Testis (tissue), 3 donors: ENCODE data around the gene ERLIN1. TPM values are rescaled to one million over a fixed set of nuclear protein-coding genes. Genes with fewer than 3 reads are reported as not detected.

Experiments
- DNase-seq: peaks from one replicate; pipeline ENCODE4 v3.0.0-alpha.2; 2019
- H3K27ac ChIP-seq, 2 donors: fragments of 200-600 bp; sonication (generic); one replicate each; pipeline ENCODE4 v1.5.1; 2019
- H3K27me3 ChIP-seq: fragments of 200-600 bp; sonication (generic); one replicate; pipeline ENCODE4 v1.5.1; 2019
- H3K36me3 ChIP-seq: fragments of 200-600 bp; sonication (generic); one replicate; pipeline ENCODE4 v1.5.1; 2017; ENCODE audit warnings: low read depth; ENCODE audit errors: missing control alignments
- H3K4me1 ChIP-seq: fragments of 200-600 bp; sonication (generic); one replicate; pipeline ENCODE4 v1.5.1; 2019
- H3K4me3 ChIP-seq, 2 donors: fragments of 200-600 bp; sonication (generic); one replicate each; pipeline ENCODE4 v1.5.1; 2017 to 2019
- H3K9me3 ChIP-seq: fragments of 200-600 bp; sonication (generic); one replicate; pipeline ENCODE4 v1.5.1; 2017
- CTCF ChIP-seq, 3 experiments: fragments of 450-650 bp in 2 of 3; fragments of 200-600 bp in 1 of 3; sonication (generic) in 1 of 3; IDR thresholded peaks; one replicate each; pipeline ENCODE4 v1.5.1; 2016 to 2019; ENCODE audit warnings: antibody characterized with exemption in 3 of 3, mild to moderate bottlenecking in 2 of 3, moderate library complexity in 1 of 3
- POLR2A ChIP-seq: fragments of 450-650 bp; IDR thresholded peaks from one replicate; pipeline ENCODE4 v1.6.1; 2017; ENCODE audit warnings: antibody characterized with exemption, mild to moderate bottlenecking, moderate library complexity
- WGBS, 2 donors: methylation state at CpG; one replicate each; pipeline ENCODE4 v1.1.5; 2018; 5-methylcytosine and 5-hydroxymethylcytosine counted together
- intact Hi-C: fragments of 100-400 bp; cut with DNase I; formaldehyde crosslinking; loops from one replicate; pipeline ENCODE4 v1.15.1; 2023; ENCODE audit warnings: low total_unique reads
- polyA plus RNA-seq: library from polyadenylated mRNA; stranded (reverse); fragments of 350-450 nt; fragmentation: Illumina TruSeq; extraction: RNeasy Lipid Tissue Mini Kit (QIAGEN cat#74804); gene quantifications from one replicate; pipeline ENCODE4 v1.2.3, GENCODE V29; 2014; ENCODE audit warnings: low read depth, low replicate concordance; ENCODE audit not compliant: insufficient read depth
- total RNA-seq, 2 donors: library from RNA; depleted of rRNA; stranded (reverse); fragments of >200 nt; gene quantifications; one replicate each; pipeline ENCODE4 v1.2.3, GENCODE V29; 2016

The ERLIN1 gene
- total and polyA plus RNA-seq, 3 donors from 2014 or later = 27.9 to 62.7 (median 32.5) TPM

- no peak overlapping the region for H3K27ac ChIP-seq
- no peak for DNase-seq
- 62 to 75% methylated on average over 13 of the region's 13 CpGs for WGBS, 2 donors
- no peaks in the 10 kb centered on the region for H3K9me3 ChIP-seq
- no peak overlapping the region for H3K4me3 ChIP-seq
- H3K36me3 ChIP-seq = no peaks in the 10 kb centered on the region
- H3K27me3 ChIP-seq = no peaks in the 10 kb centered on the region
- TF ChIP-seq POLR2A (no peak), CTCF (IDR thresholded peaks at IDR 0.05) (no peak)
- intact Hi-C loops = no loop called here
- no peaks in the 10 kb centered on the region for H3K4me1 ChIP-seq
Measured at GRCh38 chr10:100114460-100114859, 71.4 kb downstream of the ERLIN1 start.

GRCh38 chr10:100109670-100110069, 76.2 kb downstream of the ERLIN1 start:
- no peak for DNase-seq
- intact Hi-C loops = no loop called here
- TF ChIP-seq CTCF (IDR thresholded peaks at IDR 0.05) = no peak
- TF ChIP-seq POLR2A = no peak
- Histone ChIP-seq H3K9me3 (no peaks in the 10 kb centered on the region), H3K27ac (no peak overlapping the region), H3K36me3 (no peaks in the 10 kb centered on the region), H3K4me3 (no peak overlapping the region), H3K4me1 (no peaks in the 10 kb centered on the region), H3K27me3 (no peaks in the 10 kb centered on the region)
- 54 to 64% methylated on average over 3 of the region's 3 CpGs for WGBS, 2 donors

- 74 to 83% methylated on average over 11 of the region's 11 CpGs for WGBS, 2 donors
- no peaks in the 10 kb centered on the region for H3K9me3 ChIP-seq
- H3K36me3 ChIP-seq = no peaks in the 10 kb centered on the region
- H3K27ac ChIP-seq = no peak overlapping the region
- H3K4me1 ChIP-seq = no peaks in the 10 kb centered on the region
- H3K27me3 ChIP-seq = no peaks in the 10 kb centered on the region
- DNase-seq = peak; percentile 21
- H3K4me3 ChIP-seq = no peak overlapping the region
- TF ChIP-seq POLR2A = no peak
- no peak for TF ChIP-seq CTCF (IDR thresholded peaks at IDR 0.05)
- intact Hi-C loops = no loop called here
Measured at GRCh38 chr10:100106865-100107264, 79.0 kb downstream of the ERLIN1 start.

- Histone ChIP-seq H3K27ac (no peak overlapping the region), H3K36me3 (no peaks in the 10 kb centered on the region), H3K4me3 (no peak overlapping the region), H3K4me1 (no peaks in the 10 kb centered on the region), H3K27me3 (no peaks in the 10 kb centered on the region), H3K9me3 (no peaks in the 10 kb centered on the region)
- TF ChIP-seq CTCF (IDR thresholded peaks at IDR 0.05) (no peak), POLR2A (no peak)
- intact Hi-C loops = no loop called here
- WGBS, 2 donors = 52 to 59% methylated on average over 5 of the region's 5 CpGs
- no peak for DNase-seq
Measured at GRCh38 chr10:100104300-100104699, 81.5 kb downstream of the ERLIN1 start.

- Histone ChIP-seq H3K4me3 (no peak overlapping the region), H3K9me3 (no peaks in the 10 kb centered on the region), H3K27ac (no peak overlapping the region), H3K27me3 (no peaks in the 10 kb centered on the region), H3K4me1 (no peaks in the 10 kb centered on the region), H3K36me3 (no peaks in the 10 kb centered on the region)
- intact Hi-C loops = no loop called here
- no peak for DNase-seq
- no peak for TF ChIP-seq CTCF (IDR thresholded peaks at IDR 0.05)
- TF ChIP-seq POLR2A = no peak
- WGBS, 2 donors = 75 to 86% methylated on average over 5 of the region's 5 CpGs
Measured at GRCh38 chr10:100103581-100103980, 82.2 kb downstream of the ERLIN1 start.
